HG02642 (cell line): ENCODE data around the gene AKAP9.
"Not testable (repeated sequence)": the region's sequence is repeated elsewhere in the genome, so short reads cannot be mapped to it uniquely, and the experiment has no call there.

Source experiments
- ATAC-seq: cut with Tn5 transposase; IDR thresholded peaks from one replicate; pipeline ENCODE4 v1.9.1; 2021; ENCODE audit warnings: mild to moderate bottlenecking; ENCODE audit not compliant: unreplicated experiment, poor library complexity

AKAP9 gene

DNA sequence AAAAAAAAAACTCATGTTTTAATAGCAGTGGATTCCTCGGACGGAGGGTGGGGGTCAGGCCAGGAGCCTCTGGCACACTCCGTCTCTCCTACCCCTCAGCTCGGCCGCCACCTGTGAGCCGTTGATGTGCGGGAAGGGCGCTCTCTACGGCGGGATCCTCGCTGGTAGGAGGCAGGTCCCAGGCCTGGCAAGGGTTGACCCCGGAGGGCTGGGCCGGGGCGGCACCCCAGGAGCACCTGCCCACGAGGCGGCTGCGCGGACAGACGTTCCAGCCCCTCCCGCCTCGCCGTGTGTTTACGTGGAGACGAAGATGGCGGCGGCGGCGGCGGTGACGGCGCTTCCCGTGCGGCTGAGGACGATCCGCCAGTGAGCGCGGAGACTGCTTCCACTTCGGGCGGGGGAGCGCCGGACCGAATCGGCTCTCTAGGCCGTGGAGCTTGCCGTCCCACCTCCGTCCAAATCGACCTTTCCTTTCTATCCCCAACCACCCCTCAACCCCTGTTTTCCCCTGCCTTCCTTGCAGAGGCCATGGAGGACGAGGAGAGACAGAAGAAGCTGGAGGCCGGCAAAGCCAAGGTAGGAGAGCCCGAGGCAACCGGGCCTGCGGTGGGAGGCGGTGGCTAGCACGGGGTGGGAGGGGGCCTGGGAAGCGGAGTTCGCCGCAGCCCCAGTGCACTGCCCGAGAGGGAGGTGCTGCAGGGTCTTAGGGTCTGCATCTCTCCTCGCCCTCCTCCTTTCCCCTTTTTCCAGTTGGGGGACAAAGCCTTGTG is at the start of gene AKAP9:
Gene AKAP9 (plus strand): TSS at position 291 of the 770 bp plus-strand sequence. CDS start 238 bp downstream, at position 529.
- ATAC-seq: peak; percentile 97

DNA sequence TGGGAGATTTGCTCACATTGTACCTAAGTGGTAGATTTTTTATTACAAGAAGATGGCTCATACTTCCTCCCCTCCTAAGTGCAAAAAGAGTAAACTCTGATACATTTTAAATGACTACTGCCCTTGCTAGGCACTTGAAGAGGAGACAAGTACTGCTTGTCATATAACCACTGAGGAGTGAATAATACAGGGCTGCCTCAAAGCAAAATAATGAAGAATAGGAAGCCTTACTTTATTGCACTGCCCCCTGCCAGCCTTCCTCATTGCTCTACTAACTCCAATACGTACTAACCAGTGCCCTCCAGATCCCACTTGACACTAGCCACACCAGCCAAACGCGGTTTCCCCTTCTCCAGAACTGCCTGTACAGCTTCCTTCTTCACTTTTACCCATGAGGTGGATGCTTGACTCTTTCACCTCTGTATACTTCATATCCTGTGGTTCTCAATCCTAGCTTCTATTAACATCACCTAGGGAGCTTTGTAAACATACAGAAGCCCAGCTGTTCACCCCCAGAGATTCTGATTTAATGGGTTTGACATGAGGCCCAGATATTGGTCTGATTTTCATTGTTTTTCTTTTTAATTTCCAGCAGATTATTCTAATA is 48.5 kb upstream of the AKAP9 start:
- no peak for ATAC-seq

DNA sequence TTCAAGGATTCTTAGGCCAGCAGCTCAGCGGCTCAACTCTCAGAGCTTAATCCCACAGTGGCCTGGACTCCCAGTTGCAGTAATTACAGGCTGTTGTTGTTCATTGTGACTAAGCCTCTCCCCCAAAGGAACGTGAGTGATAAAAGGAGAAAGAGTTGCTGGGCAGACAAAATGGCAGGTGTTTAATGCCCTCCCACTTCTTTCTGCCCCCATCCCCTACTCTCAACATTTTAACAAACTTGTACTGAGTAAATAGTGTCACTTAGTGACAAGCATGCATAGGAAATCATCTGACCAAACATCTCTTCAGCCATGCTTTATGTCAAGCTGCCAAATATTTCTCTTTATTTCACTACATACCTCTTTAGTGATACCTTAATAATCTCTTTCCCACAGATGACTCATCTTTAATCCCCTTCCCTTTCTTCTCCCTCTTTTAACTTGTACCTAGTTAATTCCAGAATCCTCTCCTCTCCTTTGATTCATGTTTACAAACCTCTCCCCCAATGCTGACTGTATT is 47.8 kb upstream of the AKAP9 start:
- no peak for ATAC-seq

DNA sequence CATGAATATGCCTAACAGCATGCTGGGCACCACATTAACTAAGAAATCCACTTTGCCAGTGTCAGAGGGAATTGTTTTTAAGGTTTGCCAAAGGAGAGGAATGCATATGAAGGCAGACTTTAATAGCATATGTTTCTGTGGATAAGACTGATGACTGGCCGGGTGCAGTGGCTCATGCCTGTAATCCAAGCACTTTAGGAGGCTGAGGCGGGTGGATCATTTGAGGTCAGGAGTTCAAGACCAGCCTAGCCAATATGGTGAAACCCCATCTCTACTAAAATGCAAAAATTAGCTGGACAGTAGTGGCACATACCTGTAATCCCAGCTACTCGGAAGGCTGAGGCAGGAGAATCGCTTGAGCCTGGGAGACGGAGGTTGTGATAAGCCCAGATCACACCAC is 47.0 kb upstream of the AKAP9 start:
- not testable (repeated sequence) for ATAC-seq

DNA sequence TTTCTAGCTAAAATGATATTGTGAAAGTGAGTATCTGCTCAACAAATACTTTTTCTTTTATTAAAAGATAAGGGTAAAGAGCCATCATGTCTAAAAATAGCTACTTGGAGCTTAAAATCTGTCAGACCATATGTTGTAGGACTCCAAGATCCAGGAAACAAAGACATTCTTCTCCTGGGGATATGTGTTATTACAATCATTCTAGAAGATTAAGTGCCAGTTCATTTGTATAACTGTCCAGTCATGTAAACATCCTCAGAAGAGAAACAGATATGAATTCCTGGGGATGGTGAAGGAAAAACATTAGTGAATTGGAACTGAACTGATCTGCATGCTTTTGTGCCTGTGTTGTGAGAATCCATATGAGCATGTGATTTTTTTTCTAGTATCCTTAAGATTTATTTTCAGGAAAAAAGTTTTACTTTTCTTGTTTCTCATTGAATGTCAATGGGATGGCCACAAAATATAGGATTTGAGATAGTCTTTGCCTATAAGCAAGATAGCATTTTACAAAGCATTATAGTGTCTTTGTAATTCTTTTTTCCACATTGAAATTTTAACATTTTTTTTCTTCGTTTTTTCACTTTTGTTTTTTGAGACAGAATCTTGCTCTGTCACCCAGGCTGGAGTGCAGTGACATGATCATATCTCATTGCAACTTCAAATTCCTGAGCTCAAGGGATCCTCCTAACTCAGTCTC is 45.7 kb upstream of the AKAP9 start:
- ATAC-seq: no peak

DNA sequence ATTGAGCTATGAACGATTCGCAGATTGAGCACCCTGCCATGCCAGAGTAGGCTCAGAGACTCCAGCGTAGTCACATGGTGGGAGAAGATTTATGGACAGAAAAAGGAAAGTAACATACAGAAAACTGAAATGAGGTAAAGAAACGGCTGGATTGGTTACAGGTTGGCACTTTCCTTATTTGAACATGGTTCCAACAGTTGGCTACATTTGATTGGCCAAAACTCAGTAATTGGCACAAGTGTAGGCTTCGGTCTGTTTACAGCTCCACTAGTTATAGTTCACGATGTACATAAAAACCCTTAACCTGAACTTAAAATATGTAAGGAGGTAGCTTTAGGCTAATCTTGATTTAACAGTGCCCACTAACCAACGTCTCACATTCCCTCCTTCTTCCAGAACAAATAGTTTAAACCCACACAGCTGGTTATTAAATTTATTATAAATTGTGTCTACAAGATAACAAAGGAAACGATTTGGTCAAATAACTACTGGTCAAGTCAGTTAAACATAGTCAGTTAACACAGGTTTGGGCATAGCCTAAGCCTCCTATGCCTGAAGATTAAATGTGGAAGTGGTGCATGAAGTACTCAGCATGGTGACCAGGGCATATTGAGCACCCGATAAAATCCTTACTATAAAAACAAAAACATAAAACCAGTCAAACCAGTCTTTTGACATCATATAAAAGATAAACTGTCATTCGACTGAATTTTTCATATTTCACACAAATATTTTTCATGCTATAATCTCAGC is 42.2 kb upstream of the AKAP9 start:
- ATAC-seq: no peak

DNA sequence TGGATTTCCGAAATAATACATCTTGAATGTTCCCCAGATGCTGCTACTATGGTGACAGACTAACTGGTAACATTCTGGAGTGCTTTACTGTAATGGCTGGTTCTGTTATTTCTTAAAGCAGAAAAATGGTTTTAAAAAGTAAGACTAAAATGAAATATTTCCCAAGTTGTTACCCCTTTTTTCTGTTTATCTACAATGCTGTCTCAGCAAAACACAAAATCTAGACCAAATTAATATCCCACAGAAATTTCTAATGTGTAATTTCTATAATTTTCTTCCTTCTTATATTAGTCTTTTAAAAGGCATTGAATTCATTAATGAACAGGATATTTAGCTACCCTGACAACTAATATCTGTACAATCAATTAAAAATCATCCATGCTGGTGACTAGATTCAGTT is 41.1 kb upstream of the AKAP9 start:
- ATAC-seq: no peak

DNA sequence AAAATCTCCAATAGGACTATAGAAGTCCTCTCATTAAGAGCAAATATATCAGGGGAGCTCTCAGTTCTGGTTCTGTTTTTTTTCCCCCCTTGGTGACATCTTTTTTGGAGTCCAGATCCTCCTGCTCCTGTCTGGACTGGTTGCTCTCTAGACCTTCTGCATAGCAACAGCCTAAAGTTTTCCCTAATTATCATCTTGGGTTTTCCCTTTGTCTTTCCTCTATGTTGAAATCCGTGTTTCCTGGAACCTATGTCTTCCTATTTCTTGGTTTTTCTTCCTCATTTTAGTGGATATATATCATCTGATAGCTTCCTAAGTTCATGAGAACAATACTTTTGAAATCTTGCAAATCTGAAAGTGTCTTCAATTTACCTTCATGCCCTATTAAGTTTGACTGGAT is 30.5 kb upstream of the AKAP9 start:
- ATAC-seq: no peak

DNA sequence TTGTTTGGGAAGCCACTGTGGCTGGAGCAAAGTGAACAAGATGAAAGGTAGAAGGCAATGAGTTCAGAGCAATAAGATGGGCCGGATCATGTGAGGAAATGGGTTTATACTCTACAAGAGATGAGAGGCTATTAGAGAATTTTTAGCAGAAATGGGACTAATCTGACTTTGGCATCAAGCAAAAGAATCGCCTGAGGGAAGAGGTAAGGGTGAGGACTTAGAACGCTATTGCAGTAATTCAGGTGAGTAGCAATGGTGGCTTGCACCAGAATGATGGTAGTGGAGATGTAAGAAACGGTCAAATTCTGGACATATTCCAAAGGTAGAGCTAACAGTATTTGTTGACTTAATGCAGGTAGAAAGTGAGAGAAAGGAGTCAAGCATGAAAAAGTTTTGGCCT is 29.5 kb upstream of the AKAP9 start:
- ATAC-seq: no peak

DNA sequence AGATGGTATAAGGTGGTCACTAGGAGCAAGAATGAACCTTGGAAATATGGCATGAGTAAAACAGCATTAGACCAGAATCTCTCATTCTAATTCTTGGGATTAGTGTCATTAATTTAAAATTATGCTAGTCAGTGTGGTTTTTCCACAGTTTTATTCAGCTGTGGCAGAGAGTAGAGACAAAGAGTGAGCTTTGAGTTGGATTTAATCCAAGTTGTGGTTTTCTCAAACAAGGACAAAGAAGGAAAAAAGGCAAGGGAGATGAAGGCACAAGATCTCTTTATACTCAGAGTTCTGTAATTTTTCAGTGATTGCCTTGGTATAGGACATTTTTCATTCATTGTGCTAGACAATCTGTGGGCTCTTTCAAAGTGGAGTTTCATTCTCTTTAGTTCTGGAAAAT is 28.2 kb upstream of the AKAP9 start:
- ATAC-seq: no peak

DNA sequence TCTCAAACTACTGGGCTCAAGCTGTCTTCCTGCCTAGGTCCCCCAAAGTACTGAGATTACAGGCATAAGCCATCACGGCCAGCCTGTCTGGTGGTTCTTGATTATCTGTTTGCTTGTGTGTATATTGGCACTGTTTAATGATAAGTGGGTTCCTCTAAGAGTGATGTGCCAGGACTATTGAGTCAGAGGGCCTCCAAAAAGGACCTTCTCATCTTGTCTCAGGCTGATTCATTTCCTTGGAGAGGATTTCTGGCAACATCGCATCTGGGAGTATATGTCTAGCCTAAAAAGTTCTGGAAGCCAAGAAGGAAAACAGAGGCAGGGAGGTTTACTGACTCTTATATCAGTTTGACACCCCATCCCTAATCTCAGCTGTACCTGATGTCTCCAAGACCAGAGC is 27.1 kb upstream of the AKAP9 start:
- no peak for ATAC-seq

DNA sequence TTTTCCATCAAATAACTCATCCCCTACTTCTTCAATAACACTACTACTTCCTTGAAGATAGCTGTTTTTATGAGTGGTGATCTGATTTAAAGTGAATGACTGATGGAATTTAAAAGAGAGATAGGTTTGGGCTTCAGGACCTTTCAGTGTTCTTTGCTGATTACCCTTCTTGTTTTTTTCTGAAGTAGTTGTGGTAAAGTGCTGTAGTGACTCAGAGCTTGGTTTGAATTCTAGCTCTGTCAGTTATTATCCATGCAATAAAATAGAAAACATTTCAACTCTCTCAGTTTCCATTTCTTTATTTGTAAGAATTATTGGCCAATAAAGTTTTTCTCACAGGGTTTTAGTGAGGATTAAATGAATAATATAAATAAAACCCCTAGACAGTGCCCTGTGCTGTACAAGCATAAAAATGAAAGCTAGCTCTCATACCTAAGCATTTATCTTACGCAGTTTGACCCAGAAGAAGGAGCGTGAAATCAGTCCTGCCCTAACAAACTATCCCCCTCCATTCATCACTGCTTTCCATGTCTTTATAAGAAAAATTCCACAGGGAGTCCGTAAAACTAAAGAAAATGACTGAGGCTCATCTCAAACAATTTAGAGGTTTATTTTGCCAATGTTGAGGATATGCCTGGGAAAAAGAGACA is 25.1 kb upstream of the AKAP9 start:
- no peak for ATAC-seq

DNA sequence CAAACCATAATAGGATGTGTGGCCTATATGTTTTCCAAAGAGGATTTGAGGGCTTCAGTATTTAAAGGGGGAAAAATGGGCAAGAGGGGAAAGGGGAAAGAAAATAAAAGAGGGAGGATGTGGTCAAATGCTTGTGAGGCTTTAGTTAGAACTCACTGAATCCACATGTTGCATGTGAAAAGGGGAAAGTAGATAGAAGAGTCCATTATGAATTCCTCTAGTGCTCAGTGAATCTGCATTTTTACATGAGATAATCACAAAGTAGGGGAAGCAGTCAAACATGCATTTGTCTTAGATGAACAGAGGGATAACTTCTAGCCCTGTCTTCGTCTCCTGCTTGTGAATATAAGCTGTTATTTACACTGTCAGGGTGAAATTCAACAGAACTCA is 24.6 kb upstream of the AKAP9 start:
- no peak for ATAC-seq

DNA sequence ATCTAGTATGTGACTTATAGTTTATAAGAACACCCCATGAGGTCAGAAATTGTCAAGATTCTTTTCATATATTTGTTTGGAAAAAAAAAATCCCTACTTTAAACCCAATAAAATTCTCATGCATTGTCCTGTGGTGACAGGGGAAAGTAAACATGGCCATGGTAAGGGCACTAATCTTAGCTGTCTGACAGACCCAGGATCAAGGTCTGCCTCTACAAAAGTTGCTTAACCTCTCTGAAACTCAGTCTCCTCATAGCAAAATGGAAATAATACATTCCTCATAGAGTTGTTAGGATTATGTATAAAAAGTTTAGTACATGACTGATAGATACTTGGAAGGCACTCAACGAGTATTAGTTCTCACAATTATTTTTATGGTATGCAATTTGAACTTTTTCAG is 22.3 kb upstream of the AKAP9 start:
- ATAC-seq: no peak

DNA sequence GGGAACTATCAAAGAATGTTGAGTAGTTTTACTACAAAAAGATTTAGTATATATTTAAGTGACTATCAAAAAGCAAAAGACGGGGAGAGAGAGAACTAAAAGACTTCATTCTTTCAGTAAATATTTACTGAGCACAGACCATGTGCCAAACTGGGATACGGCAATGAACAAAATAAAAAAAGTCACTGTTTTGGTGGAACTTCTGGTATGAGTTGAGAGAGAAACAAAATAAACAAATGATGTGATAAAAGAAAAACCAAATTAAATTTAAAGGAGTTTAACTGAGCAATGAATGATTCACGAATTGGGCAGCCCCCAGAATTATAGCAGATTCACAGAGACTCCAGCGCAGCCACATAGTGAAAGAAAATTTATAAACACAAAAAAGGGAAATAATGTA is 17.8 kb upstream of the AKAP9 start:
- ATAC-seq: no peak

DNA sequence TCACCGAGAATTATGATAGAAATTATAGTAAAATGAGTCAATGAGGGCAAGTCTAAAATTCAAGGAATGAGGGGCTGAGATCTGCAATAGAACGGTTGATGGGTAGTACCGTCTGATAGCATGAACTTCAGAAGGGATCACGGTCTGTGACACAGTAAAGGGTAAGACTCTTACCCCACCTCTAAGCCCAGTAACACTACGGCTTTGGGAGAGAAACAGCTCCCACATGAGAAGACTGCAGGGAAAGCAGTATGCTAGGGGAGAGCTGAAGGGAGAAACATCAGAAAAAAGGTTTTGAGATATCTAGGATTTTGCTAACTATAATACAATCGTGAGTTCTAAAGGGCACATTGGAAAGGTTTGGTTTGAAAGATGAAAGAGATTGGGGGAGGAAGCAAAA is 12.8 kb upstream of the AKAP9 start:
- ATAC-seq: no peak

DNA sequence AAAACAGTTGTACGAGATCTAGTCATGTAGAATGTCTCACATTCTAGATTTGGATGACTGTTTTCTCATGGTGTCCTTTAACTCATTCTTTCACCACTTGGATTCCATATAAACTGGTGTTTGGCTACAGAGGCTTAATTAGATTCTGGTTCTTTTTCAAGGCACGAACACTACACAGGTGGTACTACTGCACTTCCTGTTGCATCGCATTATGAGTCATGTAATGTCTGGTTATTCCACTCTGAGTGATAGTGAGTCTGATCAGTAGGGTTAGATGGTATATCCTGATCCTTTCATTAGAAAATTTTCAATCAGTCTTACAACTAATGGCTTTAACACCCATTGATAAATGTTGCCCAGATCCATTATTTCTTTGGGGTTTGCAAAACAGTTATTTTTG is 11.2 kb upstream of the AKAP9 start:
- ATAC-seq: no peak

DNA sequence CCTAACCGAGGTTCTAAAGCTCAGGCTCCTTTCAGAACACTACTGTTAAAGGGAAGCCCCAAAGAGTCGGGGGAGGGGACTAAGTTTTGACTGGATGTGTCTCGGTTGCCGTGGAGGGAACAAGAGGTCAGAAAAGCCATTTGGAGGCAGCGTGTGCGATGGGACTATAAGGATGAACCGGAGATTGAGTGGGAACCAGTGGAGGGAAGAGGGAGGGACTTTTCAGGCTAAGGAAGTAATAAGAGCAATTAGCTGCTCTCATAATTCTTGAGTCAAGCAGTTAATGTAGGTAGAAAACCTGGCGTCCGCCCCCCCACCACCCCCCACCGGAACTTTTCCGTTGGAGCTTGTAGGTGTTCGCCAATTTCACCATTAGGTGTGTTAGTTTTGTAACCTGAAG is 491 bp upstream of the AKAP9 start:
- peak; percentile 16 for ATAC-seq

DNA sequence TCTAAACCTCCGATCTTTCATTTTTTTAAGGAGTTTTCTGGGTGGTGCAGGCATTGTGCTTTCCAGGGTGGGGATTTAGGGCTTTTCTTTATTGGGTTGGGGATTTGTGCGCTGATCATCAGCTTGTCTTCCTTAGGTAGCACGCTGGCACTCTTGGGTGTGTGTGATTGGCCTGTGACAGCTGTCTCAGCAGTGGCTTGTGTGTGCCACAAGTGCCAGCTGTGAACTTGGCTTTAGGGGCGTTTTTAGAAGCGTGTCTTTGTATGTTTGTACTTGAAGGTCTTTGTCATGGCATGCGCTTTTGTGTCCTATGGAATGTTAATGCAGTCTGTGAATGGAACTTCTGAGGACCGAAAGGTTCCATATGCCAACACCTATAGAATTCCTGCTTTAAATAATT is 788 bp downstream of the AKAP9 start:
- peak; percentile 28 for ATAC-seq

DNA sequence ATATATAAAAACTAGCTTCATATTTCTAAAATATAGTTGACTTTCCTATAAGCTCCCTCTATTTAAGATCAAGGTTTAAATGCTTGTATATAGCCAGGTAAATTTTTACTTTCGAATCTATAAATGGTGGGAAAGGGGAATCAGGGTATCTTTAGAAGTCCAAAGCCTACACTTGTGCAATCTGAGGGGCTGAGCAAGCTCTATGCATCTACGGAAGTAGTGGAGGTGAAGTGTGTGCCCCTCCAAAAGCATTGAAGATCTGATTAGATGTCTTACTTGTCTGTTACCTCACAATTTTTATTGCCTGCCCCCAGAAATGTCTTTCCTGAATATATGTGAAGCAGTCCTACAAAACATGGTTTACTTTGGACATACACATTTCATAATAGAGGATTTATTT is 1.6 kb downstream of the AKAP9 start:
- ATAC-seq: no peak
